ENCODE data around the gene FGD4. TPM values are rescaled to one million over a fixed set of nuclear protein-coding genes. Genes with fewer than 3 reads are reported as not detected.

FGD4 gene
- total RNA-seq, 1 donor from 2014 or later = 11.0 TPM

DNA sequence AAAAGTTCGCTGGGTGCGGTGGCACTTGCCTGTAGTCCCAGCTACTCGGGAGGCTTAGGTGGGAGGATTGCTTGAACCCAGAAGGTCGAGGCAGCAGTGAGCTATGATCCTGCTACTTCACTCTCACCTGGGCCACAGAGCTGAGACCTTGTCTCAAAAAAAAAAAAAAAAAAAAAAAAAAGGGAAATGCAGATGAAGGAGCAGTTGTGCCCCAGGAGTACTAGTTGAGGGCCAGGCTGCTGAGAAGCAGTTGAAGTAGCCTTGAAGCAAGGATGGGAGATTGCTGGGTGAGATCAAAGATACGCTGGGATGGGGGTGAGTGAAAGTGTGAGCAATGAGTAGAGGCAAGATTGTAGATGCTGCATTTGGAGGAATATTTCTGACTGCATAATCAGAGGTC, 186.3 kb downstream of the FGD4 start:
- Histone ChIP-seq H3K27me3 (ENCODE audit: control insufficient read depth, insufficient read depth, low read length) (no peaks in the 10 kb centered on the region), H3K36me3 (ENCODE audit: control insufficient read depth, insufficient read depth, low read length) (no peaks in the 10 kb centered on the region), H3K4me3 (ENCODE audit: low read depth, low read length) (no peak overlapping the region)
- DNase-seq (ENCODE audit: low read depth) = no peak
- TF ChIP-seq, protein P1, sequence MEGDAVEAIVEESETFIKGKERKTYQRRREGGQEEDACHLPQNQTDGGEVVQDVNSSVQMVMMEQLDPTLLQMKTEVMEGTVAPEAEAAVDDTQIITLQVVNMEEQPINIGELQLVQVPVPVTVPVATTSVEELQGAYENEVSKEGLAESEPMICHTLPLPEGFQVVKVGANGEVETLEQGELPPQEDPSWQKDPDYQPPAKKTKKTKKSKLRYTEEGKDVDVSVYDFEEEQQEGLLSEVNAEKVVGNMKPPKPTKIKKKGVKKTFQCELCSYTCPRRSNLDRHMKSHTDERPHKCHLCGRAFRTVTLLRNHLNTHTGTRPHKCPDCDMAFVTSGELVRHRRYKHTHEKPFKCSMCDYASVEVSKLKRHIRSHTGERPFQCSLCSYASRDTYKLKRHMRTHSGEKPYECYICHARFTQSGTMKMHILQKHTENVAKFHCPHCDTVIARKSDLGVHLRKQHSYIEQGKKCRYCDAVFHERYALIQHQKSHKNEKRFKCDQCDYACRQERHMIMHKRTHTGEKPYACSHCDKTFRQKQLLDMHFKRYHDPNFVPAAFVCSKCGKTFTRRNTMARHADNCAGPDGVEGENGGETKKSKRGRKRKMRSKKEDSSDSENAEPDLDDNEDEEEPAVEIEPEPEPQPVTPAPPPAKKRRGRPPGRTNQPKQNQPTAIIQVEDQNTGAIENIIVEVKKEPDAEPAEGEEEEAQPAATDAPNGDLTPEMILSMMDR (IDR thresholded peaks at IDR 0.05; ENCODE audit: insufficient read depth, low read length, poor library complexity, severe bottlenecking) = no peak

DNA sequence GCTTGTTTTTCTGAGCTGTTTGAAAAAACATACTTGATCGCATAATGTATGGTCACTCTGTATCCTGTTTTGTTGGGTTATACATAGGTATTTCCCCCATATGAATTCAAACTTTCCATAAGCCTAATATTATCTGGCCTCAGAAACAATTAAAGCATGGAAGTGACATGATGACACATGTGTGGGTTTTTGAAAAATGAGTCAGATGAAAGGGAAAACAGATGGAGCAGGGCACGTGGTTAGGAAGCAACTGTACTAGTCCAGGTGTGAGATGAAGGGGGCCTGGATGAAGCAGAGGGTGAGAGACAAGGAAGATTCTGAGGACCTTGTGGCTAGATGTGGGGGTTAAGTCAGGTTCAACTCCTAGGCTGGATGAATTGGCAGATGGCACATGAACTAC, 187.0 kb downstream of the FGD4 start:
- Histone ChIP-seq H3K4me3 (ENCODE audit: low read depth, low read length) (no peak overlapping the region), H3K36me3 (ENCODE audit: control insufficient read depth, insufficient read depth, low read length) (no peaks in the 10 kb centered on the region), H3K27me3 (ENCODE audit: control insufficient read depth, insufficient read depth, low read length) (no peaks in the 10 kb centered on the region)
- TF ChIP-seq, protein P1 (IDR thresholded peaks at IDR 0.05; ENCODE audit: insufficient read depth, low read length, poor library complexity, severe bottlenecking) = no peak
- DNase-seq (ENCODE audit: low read depth) = no peak

DNA sequence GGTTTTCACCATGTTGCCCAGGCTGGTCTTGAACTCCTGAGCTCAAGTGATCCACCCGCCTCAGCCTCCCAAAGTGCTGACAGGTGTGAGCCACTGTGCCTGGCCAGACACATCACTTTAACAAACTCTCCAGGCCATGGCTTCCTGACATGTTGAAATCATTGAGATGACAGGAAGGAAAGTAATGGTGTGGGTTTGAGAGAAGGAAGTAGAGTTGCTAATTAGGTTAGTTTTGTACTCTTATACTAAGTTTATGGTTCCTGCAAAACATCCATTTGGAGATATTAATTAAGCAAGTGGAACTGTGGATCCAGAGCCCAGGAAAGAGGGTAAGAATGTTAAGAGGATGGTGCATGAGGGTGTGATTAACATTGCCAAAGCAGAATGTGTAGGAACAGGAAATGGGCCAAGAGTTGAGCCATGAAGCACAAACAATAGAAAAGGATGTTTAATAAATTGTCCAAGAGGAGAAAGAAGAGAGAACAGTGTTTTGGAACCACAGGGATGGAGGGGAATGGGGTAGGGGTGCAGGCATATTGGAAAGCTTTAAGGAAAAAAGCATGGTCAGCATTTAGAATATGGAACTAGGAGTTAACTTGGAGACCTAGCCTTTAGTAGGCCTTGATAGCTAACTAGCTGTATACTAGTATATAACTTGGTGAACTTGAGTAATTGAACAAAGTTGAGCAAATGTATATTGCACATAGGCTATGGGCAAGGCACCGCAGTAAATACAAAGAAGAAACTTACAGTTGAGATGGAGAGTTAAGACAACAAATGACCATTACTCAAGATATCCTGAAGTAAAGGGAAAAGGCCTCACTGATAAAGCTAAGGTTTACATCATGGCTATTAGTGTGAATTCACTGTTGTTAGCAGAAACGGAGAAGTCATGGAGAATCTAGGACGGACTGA, 188.5 kb downstream of the FGD4 start:
- Histone ChIP-seq H3K27me3 (ENCODE audit: control insufficient read depth, insufficient read depth, low read length) (no peaks in the 10 kb centered on the region), H3K36me3 (ENCODE audit: control insufficient read depth, insufficient read depth, low read length) (no peaks in the 10 kb centered on the region), H3K4me3 (ENCODE audit: low read depth, low read length) (no peak overlapping the region)
- TF ChIP-seq, protein P1 (IDR thresholded peaks at IDR 0.05; ENCODE audit: insufficient read depth, low read length, poor library complexity, severe bottlenecking) = no peak
- DNase-seq (ENCODE audit: low read depth) = no peak

DNA sequence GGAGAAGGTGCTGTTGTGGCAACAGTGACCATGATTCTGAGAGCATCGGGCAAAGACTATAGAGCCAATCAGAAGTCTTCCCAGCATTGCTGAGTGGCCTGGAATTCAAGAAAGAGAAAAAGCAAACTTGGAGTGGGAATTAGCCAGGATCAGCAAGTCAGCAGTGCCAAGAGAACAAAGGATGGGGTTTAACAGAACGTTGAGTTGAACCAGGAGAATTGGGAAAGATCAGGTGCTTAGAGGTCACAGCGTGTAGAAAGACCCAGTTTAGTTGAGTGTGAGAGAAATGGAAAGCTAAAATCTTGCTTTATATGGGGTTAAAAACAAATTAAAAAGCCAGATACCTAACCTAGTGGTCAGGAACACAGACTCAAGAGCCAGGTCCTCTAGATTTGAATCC, 189.2 kb downstream of the FGD4 start:
- TF ChIP-seq, protein P1 (IDR thresholded peaks at IDR 0.05; ENCODE audit: insufficient read depth, low read length, poor library complexity, severe bottlenecking) = no peak
- no peak for DNase-seq (ENCODE audit: low read depth)
- Histone ChIP-seq H3K36me3 (ENCODE audit: control insufficient read depth, insufficient read depth, low read length) (no peaks in the 10 kb centered on the region), H3K4me3 (ENCODE audit: low read depth, low read length) (no peak overlapping the region), H3K27me3 (ENCODE audit: control insufficient read depth, insufficient read depth, low read length) (no peaks in the 10 kb centered on the region)

DNA sequence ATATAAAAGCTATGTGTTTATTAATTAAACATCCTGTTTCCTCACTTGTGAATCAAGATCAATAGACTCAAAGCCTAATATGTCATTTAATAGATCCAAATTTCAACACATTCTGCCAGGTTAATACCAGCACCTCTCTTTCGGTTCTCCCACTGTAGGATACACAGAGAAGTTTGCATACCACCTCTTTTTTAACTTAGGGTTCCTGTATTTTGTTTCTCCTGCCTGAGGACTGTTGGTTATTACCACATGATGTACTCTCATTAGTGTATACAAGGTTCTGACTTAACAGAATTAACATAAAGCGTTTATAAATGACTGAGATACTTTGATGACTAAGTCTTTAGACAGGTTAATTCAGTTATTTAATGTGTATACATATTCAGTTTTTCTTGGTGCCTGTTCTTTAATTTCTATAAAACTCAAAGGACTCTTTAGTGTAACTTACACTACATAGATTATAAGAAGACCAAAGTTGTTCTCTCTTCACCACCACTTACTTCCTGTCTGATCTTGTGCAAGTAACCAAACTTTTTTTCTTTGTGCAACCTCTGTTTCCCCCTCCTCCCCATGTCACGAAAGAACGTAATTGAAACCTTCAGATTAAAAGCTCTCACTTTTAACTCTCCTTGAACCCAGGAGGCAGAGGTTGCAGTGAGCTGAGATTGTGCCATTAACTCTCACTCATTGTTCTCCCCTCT, 190.0 kb downstream of the FGD4 start:
- H3K4me3 ChIP-seq (ENCODE audit: low read depth, low read length) = no peak overlapping the region
- TF ChIP-seq, protein P1 (IDR thresholded peaks at IDR 0.05; ENCODE audit: insufficient read depth, low read length, poor library complexity, severe bottlenecking) = no peak
- no peak for DNase-seq (ENCODE audit: low read depth)
- H3K27me3 ChIP-seq (ENCODE audit: control insufficient read depth, insufficient read depth, low read length) = no peaks in the 10 kb centered on the region
- H3K36me3 ChIP-seq (ENCODE audit: control insufficient read depth, insufficient read depth, low read length) = peaks cover 1% of the 10 kb centered on the region

Data from kidney epithelial cell (primary cell).